SK-N-DZ (cell line): Measurements from ENCODE around the gene TAB3.
"Not testable (repeated sequence)": the region's sequence is repeated elsewhere in the genome, so short reads cannot be mapped to it uniquely, and the experiment has no call there.

Experiments
- DNase-seq: peaks from one replicate; pipeline ENCODE4 v3.0.0-alpha.2; 2015; ENCODE audit warnings: low spot score

The TAB3 gene

GRCh38 chrX:30819080-30819479 lies 70.0 kb downstream of the TAB3 start:
- DNase-seq: no peak

- DNase-seq: no peak
Measured at GRCh38 chrX:30816079-30816478, 73.0 kb downstream of the TAB3 start.

GRCh38 chrX:30814978-30815377 lies 74.1 kb downstream of the TAB3 start:
- no peak for DNase-seq

- DNase-seq: no peak
Measured at GRCh38 chrX:30812326-30812725, 76.7 kb downstream of the TAB3 start.

- DNase-seq: no peak
Measured at GRCh38 chrX:30806187-30806728, 82.8 kb downstream of the TAB3 start.

GRCh38 chrX:30804462-30804861 lies 84.6 kb downstream of the TAB3 start:
- DNase-seq: no peak

GRCh38 chrX:30800901-30801300 lies 88.2 kb downstream of the TAB3 start:
- DNase-seq: no peak

- no peak for DNase-seq
Measured at GRCh38 chrX:30799327-30799726, 89.7 kb downstream of the TAB3 start.

- DNase-seq: no peak
Measured at GRCh38 chrX:30798810-30799209, 90.2 kb downstream of the TAB3 start.

- not testable (repeated sequence) for DNase-seq
Measured at GRCh38 chrX:30797301-30797700, 91.8 kb downstream of the TAB3 start.

- DNase-seq: no peak
Measured at GRCh38 chrX:30795981-30796958, 92.8 kb downstream of the TAB3 start.

GRCh38 chrX:30794497-30794896 lies 94.6 kb downstream of the TAB3 start:
- no peak for DNase-seq

GRCh38 chrX:30793767-30794103 lies 95.3 kb downstream of the TAB3 start:
- no peak for DNase-seq

- DNase-seq: no peak
Measured at GRCh38 chrX:30793075-30793766, 95.8 kb downstream of the TAB3 start.

GRCh38 chrX:30791296-30792278 lies 97.5 kb downstream of the TAB3 start:
- no peak for DNase-seq

- DNase-seq: no peak
Measured at GRCh38 chrX:30787012-30787411, 102.0 kb downstream of the TAB3 start.

- DNase-seq: no peak
Measured at GRCh38 chrX:30786374-30786773, 102.7 kb downstream of the TAB3 start.

GRCh38 chrX:30781711-30782444 lies 107.2 kb downstream of the TAB3 start:
- DNase-seq: no peak

- DNase-seq: no peak
Measured at GRCh38 chrX:30779453-30780030, 109.5 kb downstream of the TAB3 start.

- no peak for DNase-seq
Measured at GRCh38 chrX:30777575-30777974, 111.5 kb downstream of the TAB3 start.
